ENCODE measurements around the gene MLLT6. TPM values are rescaled to one million over a fixed set of nuclear protein-coding genes. Genes with fewer than 3 reads are reported as not detected.

Gene MLLT6
- total and polyA plus RNA-seq, 2 of the 13 experiments (the other 11 are each of a cell fraction or from before 2014, with no cell fraction given) = 50.7 to 69.5 TPM

- TF ChIP-seq SRSF4 (IDR thresholded peaks at IDR 0.05; ENCODE audit: low read depth, low read length, poor library complexity, severe bottlenecking) (no peak), ZNF687 (CRISPR knock-in tag; IDR thresholded peaks at IDR 0.05) (peak; percentile 76), SRSF1 (optimal IDR thresholded peaks at IDR 0.05; ENCODE audit: low read depth, low read length) (no peak), ZFP36 (IDR thresholded peaks at IDR 0.05; ENCODE audit: borderline replicate concordance, low read depth, low read length, partially characterized antibody) (no peak), YEATS2 (CRISPR knock-in tag; IDR thresholded peaks at IDR 0.05; ENCODE audit: borderline replicate concordance) (peak; percentile 65; the same call in 1 of the 2 replicates), ZNF772 (CRISPR knock-in tag; IDR thresholded peaks at IDR 0.05) (peak; percentile 54; the same call in 1 of the 2 replicates), HOXA5 (CRISPR knock-in tag; IDR thresholded peaks at IDR 0.05) (peak; percentile 19; the same call in 1 of the 2 replicates), HNRNPH1 (optimal IDR thresholded peaks at IDR 0.05; ENCODE audit: low read depth, low read length) (no peak), RFX3 (CRISPR knock-in tag; IDR thresholded peaks at IDR 0.05) (peak; percentile 94), ZNF792 (CRISPR knock-in tag; IDR thresholded peaks at IDR 0.05) (peak; percentile 86), ZNF282 (IDR thresholded peaks at IDR 0.05; ENCODE audit: partially characterized antibody) (no peak), SP2 (CRISPR knock-in tag; IDR thresholded peaks at IDR 0.05) (no peak), ZNF879 (CRISPR knock-in tag; IDR thresholded peaks at IDR 0.05) (no peak), ZNF263 (CRISPR knock-in tag; IDR thresholded peaks at IDR 0.05) (0 out of 2 replicates have a peak, but pooled peaks have one; percentile 20), PRDM4 (CRISPR knock-in tag; IDR thresholded peaks at IDR 0.05; ENCODE audit: borderline replicate concordance) (no peak), ZNF44 (CRISPR knock-in tag; IDR thresholded peaks at IDR 0.05) (no peak), ZFP1 (CRISPR knock-in tag; IDR thresholded peaks at IDR 0.05) (peak; percentile 88; the same call in 1 of the 2 replicates), ZFP62 (CRISPR knock-in tag; IDR thresholded peaks at IDR 0.05) (no peak), JUND (CRISPR knock-in tag; IDR thresholded peaks at IDR 0.05) (peak; percentile 54; the same call in 1 of the 2 replicates), PTBP1 (IDR thresholded peaks at IDR 0.05; ENCODE audit: low read depth, low read length, poor library complexity, severe bottlenecking) (no peak), SOX6 (IDR thresholded peaks at IDR 0.05) (no peak), SOX6 (CRISPR knock-in tag; IDR thresholded peaks at IDR 0.05) (peak; percentile 94)
- TF ChIP-seq, protein P1, sequence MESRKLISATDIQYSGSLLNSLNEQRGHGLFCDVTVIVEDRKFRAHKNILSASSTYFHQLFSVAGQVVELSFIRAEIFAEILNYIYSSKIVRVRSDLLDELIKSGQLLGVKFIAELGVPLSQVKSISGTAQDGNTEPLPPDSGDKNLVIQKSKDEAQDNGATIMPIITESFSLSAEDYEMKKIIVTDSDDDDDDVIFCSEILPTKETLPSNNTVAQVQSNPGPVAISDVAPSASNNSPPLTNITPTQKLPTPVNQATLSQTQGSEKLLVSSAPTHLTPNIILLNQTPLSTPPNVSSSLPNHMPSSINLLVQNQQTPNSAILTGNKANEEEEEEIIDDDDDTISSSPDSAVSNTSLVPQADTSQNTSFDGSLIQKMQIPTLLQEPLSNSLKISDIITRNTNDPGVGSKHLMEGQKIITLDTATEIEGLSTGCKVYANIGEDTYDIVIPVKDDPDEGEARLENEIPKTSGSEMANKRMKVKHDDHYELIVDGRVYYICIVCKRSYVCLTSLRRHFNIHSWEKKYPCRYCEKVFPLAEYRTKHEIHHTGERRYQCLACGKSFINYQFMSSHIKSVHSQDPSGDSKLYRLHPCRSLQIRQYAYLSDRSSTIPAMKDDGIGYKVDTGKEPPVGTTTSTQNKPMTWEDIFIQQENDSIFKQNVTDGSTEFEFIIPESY (CRISPR knock-in tag; IDR thresholded peaks at IDR 0.05) = no peak; the same call in 1 of the 2 replicates
These were observed 41.2 kb downstream of the MLLT6 start (continued) for GRCh38 chr17:38746004-38746848.

All from HepG2 (cell line).